NCI-H2227 treated with DMSO at 0.1 percent for 48 hours (cell line): Measurements from ENCODE around the gene OSBPL5.

Experiments used
- DNase-seq: peaks from one replicate; lab custom pipeline; 2025; lab: John Stamatoyannopoulos, UW

OSBPL5 gene

GRCh38 chr11:3133261-3134217 is 31.6 kb downstream of the OSBPL5 start:
- no peak for DNase-seq

DNA sequence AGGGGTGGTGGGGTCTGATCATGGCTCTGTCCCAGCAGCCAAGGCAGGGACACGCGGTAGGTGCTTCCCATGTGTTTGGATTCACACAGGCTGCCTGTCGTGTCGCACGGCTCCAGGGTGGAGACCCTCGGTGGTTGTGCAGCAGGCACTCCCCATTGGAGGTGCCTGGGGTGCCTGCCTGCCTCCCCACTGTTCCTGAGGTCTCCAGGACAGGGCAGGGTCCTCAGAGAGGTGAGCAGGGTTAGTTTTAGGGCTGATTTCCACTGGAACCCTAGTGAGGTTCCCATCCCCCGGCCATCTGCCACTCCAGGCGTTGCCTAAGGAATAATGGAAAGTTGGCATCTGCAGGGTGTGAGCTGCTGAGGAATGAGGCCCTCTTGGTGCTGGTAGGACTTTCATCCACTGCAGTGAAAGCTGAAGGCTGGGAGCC is 32.3 kb downstream of the OSBPL5 start:
- no peak for DNase-seq

DNA sequence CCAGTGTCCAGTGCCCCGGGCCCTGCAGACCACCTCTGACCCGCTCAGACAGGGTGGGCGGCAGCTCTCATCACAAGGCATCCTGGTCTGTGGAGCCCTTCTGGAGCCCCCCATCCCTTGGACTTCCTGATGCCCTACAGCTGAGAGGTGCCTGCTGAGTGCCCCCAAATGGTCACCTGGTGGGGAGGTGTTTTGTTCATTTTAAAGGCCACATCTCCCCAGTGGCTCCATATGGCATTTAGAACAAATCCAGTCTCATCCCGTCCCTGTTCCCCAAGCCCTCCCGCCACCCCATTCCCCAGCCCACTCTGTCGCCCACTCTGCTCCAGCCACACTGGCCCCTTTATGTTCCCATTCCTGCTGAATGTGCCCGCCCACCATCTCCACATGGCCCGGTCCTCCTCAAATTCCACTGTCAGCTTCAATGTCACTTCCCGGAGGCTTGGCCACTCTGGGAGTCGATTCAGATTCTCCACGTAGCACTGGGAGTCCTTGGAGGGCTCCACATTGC is 32.8 kb downstream of the OSBPL5 start:
- DNase-seq, result no peak

- no peak for DNase-seq
These were observed 33.7 kb downstream of the OSBPL5 start for GRCh38 chr11:3131330-3131941.

- DNase-seq, result no peak
These were observed 34.6 kb downstream of the OSBPL5 start for GRCh38 chr11:3130269-3131071.

DNA sequence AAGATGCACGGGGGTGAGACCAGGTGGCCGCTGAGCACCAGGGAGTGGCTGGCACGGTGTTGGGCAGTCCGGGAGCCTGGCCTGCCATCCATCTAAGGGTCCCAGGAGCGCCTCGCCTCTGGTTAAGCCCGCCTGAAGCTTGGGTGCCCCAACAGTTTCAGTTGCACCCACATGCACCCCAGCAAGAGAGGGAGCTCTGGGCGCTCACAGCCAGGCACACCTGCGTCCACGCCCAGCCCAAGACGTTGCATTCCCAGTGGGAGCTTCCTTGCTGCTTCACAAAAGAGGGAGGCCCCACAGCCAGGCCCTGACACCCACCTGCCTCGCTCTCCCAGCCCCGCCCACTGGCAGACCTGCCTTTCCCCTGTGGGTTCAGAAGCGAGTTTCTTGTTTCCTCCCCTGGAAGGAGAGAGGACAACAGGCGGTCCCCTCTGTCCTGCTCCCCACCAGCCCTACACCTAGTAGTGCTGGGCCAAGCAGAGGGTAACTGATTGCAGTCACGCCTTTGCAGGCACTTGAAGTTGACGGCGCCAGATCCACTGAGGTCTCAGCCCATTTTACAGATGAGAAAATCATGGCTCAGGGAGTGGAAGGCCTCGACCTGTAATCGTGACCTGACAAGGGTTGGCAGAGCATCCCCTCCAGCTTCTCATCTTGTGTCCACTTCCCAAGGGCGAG is 35.4 kb downstream of the OSBPL5 start:
- DNase-seq, result no peak

- DNase-seq, result no peak
These were observed 35.9 kb downstream of the OSBPL5 start for GRCh38 chr11:3129181-3129590.

- DNase-seq, result no peak
These were observed 36.5 kb downstream of the OSBPL5 start for GRCh38 chr11:3128356-3129180.

- no peak for DNase-seq
These were observed 37.3 kb downstream of the OSBPL5 start for GRCh38 chr11:3127706-3128355.

DNA sequence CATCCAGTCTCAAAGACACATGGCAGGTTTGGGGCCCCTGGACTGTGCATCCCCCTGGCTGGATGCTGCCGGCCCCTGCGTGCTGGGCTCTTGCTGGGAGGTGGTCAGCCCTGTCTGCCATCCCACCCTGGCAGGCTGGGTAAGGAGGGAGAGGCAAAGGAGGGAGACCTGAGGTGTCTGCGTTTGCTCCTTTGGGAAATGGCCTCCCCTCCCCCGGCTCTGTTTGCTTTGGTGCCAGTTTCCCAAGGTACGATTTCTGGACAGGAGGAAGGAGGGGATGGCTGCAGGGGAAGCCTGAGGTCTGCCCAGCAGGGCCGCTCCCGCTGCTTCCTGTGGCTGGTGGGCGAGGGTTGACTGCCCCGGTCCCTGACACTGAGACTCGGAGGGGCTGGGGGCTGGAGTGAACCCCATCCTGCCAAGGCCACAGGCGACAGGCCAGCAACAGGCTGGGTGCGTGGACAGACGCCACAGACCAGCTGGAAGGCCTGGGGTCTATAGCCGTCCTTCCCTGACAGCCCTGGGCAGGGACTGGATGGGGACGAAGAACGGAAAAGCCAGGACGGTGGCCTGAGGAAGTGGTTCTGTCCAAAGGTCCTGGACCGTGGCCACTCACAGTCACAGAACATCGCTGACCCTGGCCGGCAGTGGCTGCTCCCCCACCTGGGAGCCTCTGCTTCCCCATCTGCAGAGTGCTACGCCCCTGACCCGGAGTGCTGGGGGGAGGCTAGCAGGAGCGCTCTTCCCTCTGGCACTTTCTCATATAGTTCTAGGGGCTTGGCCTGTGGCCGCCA is 38.0 kb downstream of the OSBPL5 start:
- DNase-seq, result no peak

DNA sequence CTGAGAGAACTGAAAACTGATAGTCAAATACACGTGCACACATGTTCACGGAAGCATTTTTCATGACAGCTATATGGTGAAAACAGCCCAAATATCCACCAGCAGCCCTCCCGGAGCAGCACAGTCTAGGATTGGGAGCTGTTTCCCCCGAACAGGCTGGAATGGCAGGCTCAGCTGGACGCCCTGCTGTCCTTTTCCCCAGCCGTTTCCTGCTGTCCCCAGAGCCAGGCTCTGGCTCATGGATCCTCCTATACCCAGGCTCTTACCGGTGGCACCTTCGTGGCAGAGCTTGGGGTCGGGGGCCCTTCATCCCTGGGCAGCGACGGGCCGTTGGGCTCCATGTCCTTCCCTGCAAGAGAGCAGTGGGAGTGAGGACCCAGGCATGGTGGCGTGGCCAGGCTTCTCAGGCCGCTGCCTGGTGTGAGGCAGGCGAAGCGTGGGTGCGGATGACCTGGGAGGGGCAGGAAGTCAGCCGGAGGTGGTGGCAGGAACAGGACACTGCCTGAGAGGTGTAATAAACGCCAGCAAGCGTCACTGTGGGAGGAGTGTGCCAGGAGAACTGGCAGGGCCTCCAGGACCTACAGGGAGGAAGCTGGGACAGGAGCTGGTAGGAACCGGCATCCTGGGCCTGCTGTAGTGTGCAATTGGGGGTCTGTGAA is 38.8 kb downstream of the OSBPL5 start:
- DNase-seq, result no peak

DNA sequence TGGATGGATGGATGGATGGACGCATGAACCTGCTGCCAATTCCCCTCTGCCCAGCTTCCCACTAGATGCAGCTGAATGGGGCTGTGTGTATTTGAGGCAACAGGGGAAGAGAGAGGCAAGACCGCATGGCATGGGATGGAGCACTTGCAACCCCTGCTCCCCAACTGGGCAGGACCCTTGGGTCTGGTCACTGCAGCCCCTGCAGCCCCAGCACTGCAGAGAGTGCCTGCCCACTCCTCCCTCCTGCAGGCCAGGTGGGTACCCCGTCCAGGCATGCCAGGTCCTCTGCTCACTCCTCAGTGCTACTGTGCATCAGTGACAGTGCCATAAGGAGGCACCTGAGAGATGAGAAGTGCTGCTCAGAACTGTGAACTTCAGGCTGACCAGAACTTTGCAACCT is 40.3 kb downstream of the OSBPL5 start:
- no peak for DNase-seq

- DNase-seq, result no peak
These were observed 41.1 kb downstream of the OSBPL5 start for GRCh38 chr11:3123761-3124733.

DNA sequence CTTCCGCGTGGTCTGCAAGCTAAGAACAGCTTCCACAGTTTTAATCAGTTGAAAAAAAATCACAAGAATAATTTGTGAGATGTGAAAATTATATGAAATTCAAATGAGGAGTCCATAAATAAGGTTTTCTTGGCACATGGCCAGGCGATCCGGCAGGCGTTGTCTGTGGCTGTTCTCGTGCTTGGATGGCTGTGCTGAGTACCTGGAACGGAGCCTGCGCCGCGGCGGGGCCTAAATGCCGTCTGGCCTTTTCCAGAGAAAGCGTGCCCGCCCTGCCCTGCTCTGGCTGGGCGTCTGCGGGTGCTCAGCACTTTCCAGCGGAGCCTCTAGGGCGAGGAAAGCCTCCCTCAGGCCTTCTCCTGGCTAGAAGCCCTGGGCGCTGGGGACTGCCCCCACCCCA is 41.8 kb downstream of the OSBPL5 start:
- peak; percentile 2 for DNase-seq

- no peak for DNase-seq
These were observed 42.3 kb downstream of the OSBPL5 start for GRCh38 chr11:3122775-3123201.

DNA sequence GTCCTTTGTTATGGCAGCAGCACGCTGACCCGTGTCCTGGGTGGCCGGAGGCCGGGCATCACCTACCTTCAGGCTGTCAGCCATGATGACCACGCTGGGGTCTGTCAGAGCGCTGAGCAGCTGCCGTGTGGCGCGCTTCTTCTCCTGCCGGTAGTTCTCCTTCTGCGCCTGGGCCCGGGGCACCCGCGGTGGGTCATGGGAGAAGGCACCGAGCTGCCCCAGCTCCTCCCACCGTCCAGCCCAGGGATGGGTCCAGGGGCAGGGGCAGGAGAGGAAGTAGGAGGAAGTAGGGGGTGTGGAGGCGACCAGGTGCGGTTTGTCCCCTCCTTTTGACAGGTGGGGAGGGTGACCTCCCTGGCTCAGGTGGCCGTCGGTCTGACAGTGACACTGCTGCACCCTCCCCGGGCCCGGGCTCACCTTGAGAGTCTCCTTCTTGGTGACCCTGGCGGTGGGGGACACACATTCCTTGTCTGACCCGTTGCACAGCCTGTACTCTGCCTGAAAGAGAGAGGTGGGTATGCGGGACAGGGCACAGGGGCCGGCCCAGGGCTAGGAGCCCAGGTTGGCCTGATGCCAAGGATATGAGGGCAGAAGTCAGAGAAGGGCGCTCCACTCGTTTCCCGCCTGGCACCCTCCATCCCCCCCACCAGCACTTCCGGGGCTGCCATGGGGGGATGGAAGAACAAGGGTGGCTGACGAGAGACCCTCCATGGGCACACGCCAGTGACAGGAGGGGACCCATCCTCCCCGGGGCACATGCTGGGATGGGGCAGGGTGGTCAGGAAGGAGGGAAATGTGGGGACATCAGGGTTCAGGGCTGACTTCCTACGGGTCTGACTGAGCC is 43.0 kb downstream of the OSBPL5 start:
- no peak for DNase-seq

DNA sequence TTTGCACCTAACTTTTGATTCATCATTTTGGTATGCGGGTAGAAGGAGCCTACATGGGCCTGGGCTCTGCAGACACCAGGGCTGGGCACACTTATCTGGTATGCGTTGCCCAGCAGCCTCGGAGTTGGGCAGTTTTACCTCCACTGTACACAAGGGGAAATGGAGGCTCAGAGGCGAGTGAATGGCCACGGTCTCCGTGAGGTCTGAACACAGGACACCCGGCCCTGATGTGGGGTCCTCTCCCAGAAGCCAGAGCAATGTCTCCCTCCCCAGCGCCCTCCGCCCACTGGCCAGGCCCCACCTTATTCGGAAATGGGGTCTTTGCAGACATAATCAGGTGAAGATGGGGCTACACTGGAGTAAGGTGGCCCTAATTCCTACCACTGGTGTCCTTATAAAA is 43.7 kb downstream of the OSBPL5 start:
- DNase-seq, result no peak
